Esophagus muscularis mucosa (tissue), 4 donors: ENCODE data around the gene DNAH17. TPM values are rescaled to one million over a fixed set of nuclear protein-coding genes. Genes with fewer than 3 reads are reported as not detected.

ENCODE experiments used
- DNase-seq: peaks from one replicate; pipeline ENCODE4 v3.0.0-alpha.2; 2017; ENCODE audit errors: extremely low spot score
- H3K27ac ChIP-seq, 4 donors: fragments of 200-600 bp; sonication (generic); replicated peaks in 1 of 4; 1 replicate in 3 of 4; 2 replicates in 1 of 4; pipeline ENCODE4 v1.5.1; 2016 to 2019; ENCODE audit warnings: mild to moderate bottlenecking in 1 of 4
- H3K27me3 ChIP-seq, 4 donors: fragments of 200-600 bp; sonication (generic); one replicate each; pipeline versions ENCODE4 v1.5.1 to v1.6.0; 2016 to 2019
- H3K36me3 ChIP-seq, 4 donors: fragments of 200-600 bp; sonication (generic); one replicate each; pipeline ENCODE4 v1.5.1; 2016 to 2019
- H3K4me1 ChIP-seq, 4 donors: fragments of 200-600 bp; sonication (generic); one replicate each; pipeline ENCODE4 v1.5.1; 2016 to 2019
- H3K4me3 ChIP-seq, 4 donors: fragments of 200-600 bp; sonication (generic); 1 replicate in 2 of 4; 2 replicates in 2 of 4; pipeline ENCODE4 v1.5.1; 2016 to 2019; ENCODE audit warnings: mild to moderate bottlenecking in 4 of 4, moderate library complexity in 1 of 4
- H3K9me3 ChIP-seq, 4 donors: fragments of 200-600 bp; sonication (generic); 1 replicate in 3 of 4; 2 replicates in 1 of 4; pipeline ENCODE4 v1.5.1; 2016 to 2019
- CTCF ChIP-seq, 3 experiments: fragments of 200-600 bp in 2 of 3; fragments of 450-650 bp in 1 of 3; sonication (generic) in 2 of 3; IDR thresholded peaks; one replicate each; pipeline ENCODE4 v1.5.1; 2017 to 2019; ENCODE audit warnings: antibody characterized with exemption in 3 of 3, mild to moderate bottlenecking in 2 of 3, moderate library complexity in 1 of 3
- EP300 ChIP-seq: sonication (generic); formaldehyde crosslinking; IDR thresholded peaks from one replicate; pipeline ENCODE4 v1.6.1; 2017; ENCODE audit warnings: antibody characterized with exemption
- POLR2A ChIP-seq: fragments of 450-650 bp; IDR thresholded peaks from one replicate; pipeline ENCODE4 v1.6.1; 2017; ENCODE audit warnings: antibody characterized with exemption, moderate library complexity, mild to moderate bottlenecking, low read depth
- POLR2AphosphoS5 ChIP-seq, 2 donors: sonication (generic); formaldehyde crosslinking; IDR thresholded peaks; one replicate each; pipeline ENCODE4 v1.6.1; 2017; ENCODE audit warnings: antibody characterized with exemption in 2 of 2
- WGBS: methylation state at CpG from one replicate; pipeline ENCODE4 v1.1.5; 2018; 5-methylcytosine and 5-hydroxymethylcytosine counted together
- intact Hi-C: fragments of 100-400 bp; cut with DNase I; formaldehyde crosslinking; loops from one replicate; pipeline ENCODE4 v1.15.1; 2023
- total RNA-seq, 4 donors: library from RNA; depleted of rRNA; stranded (reverse); fragments of >200 nt; gene quantifications; one replicate each; pipeline versions ENCODE4 v1.1.0 to v1.2.1, GENCODE V29; 2016

Gene DNAH17
- total RNA-seq, 4 donors from 2014 or later: not detected

- Histone ChIP-seq H3K4me3 (no peak overlapping the region), H3K36me3 (peaks cover 55 to 90% (median 79%) of the 10 kb centered on the region in 4 donors), H3K4me1 (peaks cover 5 to 19% (median 9%) of the 10 kb centered on the region in 4 donors), H3K27ac (no peak overlapping the region), H3K27me3 (no peaks in the 10 kb centered on the region), H3K9me3 (no peaks in the 10 kb centered on the region)
- WGBS: 95% methylated on average over 14 of the region's 14 CpGs
- intact Hi-C loops: no loop called here
- TF ChIP-seq POLR2A: no peak
- TF ChIP-seq EP300: no peak
- no peak for DNase-seq
These were observed 173.4 kb downstream of the DNAH17 start for GRCh38 chr17:78403822-78404221.

- Histone ChIP-seq H3K36me3 (peaks cover 61 to 100% (median 86%) of the 10 kb centered on the region in 4 donors), H3K27me3 (no peaks in the 10 kb centered on the region), H3K4me1 (peaks cover 15 to 22% (median 18%) of the 10 kb centered on the region in 4 donors), H3K4me3 (no peak overlapping the region), H3K27ac (no peak overlapping the region), H3K9me3 (no peaks in the 10 kb centered on the region)
- TF ChIP-seq POLR2A (no peak), EP300 (no peak), POLR2AphosphoS5 (IDR thresholded peaks at IDR 0.05) (no peak), CTCF (IDR thresholded peaks at IDR 0.05) (no peak)
- DNase-seq: no peak
- intact Hi-C loops: no loop called here
- 72% methylated on average over 5 of the region's 8 CpGs for WGBS
These were observed 175.3 kb downstream of the DNAH17 start for GRCh38 chr17:78401891-78402290.

DNA sequence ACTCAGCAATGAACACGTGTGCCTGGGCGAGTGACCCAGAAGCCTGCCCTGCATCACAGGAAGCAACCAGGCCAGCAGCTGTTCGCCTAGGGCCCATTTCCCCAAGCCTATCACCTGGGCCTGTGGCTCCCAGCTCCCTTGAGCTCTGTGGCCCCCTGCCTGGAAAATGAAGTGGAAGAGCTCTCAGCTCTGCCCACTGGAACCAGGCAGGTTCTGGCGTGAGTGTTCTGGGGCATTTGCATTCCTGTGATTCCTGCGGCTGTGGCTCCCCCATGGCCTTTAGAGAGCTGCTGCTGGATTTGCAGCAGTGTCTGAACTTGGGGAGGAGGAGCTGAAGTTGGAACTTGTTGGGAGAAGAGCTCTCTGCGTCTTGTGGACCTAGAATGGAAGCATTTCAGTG is 175.9 kb downstream of the DNAH17 start:
- WGBS: 67% methylated on average over 5 of the region's 6 CpGs
- intact Hi-C loops: no loop called here
- Histone ChIP-seq H3K27ac (no peak overlapping the region), H3K36me3 (peaks cover 67 to 100% (median 87%) of the 10 kb centered on the region in 4 donors), H3K4me3 (no peak overlapping the region), H3K9me3 (no peaks in the 10 kb centered on the region), H3K27me3 (no peaks in the 10 kb centered on the region), H3K4me1 (peaks cover 21 to 28% (median 23%) of the 10 kb centered on the region in 4 donors)
- DNase-seq: no peak
- TF ChIP-seq EP300 (no peak), CTCF (IDR thresholded peaks at IDR 0.05) (no peak), POLR2A (no peak), POLR2AphosphoS5 (IDR thresholded peaks at IDR 0.05) (no peak)

GRCh38 chr17:78400581-78401240 is 176.5 kb downstream of the DNAH17 start:
- peaks cover 68 to 100% (median 87%) of the 10 kb centered on the region in 4 donors for H3K36me3 ChIP-seq

More at GRCh38 chr17:78400581-78401240, 176.5 kb downstream of the DNAH17 start:
- intact Hi-C loops: no loop called here
- DNase-seq: peak; percentile 75
- WGBS: 89% methylated on average over 15 of the region's 17 CpGs
- Histone ChIP-seq H3K4me3 (no peak overlapping the region), H3K27ac (no peak overlapping the region), H3K27me3 (no peaks in the 10 kb centered on the region), H3K4me1 (peaks cover 22 to 32% (median 26%) of the 10 kb centered on the region in 4 donors), H3K9me3 (no peaks in the 10 kb centered on the region)
- TF ChIP-seq EP300 (no peak), POLR2AphosphoS5 (IDR thresholded peaks at IDR 0.05) (no peak), CTCF (IDR thresholded peaks at IDR 0.05) (no peak), POLR2A (no peak)
